ENCODE data around the gene SLC9A7. TPM values are rescaled to one million over a fixed set of nuclear protein-coding genes. Genes with fewer than 3 reads are reported as not detected.

Gene SLC9A7
- total RNA-seq, 1 donor from 2014 or later, result 10.7 TPM

- no peak for TF ChIP-seq CTCF (conservative IDR thresholded peaks at IDR 0.05; ENCODE audit: low read depth, low read length)
- no peak for DNase-seq (ENCODE audit: low read depth)
- no peak overlapping the region for H3K4me3 ChIP-seq (ENCODE audit: low read depth, low read length)
Observed at GRCh38 chrX:46676399-46677356, 82.2 kb downstream of the SLC9A7 start.

DNA sequence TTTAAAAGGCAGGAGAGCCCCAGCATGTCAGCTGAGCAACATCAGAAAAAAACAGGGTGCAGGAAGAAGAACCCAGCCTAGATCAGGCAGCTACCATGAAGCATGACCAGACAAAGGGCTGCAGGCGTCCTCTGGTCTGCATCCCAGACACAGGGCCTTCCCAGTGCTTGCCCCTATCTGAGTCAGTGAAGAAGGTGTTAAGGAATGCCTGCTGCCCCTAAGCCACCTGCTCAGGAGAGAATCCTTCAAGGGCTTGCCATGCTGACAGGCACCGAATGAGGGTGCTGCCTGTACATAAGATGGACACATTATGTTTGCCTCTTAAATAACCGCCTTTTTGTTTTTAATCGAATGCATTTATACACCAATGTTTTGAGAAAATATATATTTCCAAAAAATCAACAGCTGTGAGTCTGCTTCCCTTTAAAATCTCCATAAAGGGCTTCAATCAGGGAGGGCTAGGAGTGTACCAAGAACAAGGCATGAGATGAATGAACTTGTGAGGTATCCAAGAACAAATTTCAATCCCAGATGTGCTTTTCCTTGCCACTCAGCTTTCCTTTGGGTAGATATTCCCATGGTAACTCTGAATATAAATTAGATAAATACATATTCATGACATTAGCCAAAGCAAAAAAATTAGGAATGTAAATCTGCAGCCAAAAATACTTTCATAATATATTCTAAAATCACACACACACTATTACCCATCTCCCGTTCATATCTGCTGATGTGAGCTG lies 85.1 kb downstream of the SLC9A7 start:
- DNase-seq (ENCODE audit: low read depth), result no peak
- no peak overlapping the region for H3K4me3 ChIP-seq (ENCODE audit: low read depth, low read length)
- TF ChIP-seq CTCF (conservative IDR thresholded peaks at IDR 0.05; ENCODE audit: low read depth, low read length), result no peak

DNA sequence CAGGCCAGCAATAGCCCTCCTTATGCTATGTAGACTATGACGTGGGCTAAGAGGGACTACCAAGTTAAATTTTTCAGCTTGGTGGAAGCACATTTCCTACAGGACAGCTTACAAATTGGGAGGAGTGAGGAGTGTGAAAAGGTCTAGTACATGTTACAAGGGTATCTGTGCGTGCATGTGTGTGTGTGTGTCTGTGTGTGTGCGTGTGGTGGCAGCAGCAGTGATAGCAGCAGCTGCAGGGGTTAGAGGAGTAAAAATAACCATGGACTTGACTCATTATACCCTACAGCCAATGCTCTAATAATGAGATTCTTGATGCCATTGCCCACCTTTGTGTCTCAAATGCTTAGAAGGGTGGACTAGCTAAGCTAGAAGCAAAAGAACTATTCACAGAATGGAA lies 88.6 kb downstream of the SLC9A7 start:
- DNase-seq (ENCODE audit: low read depth), result no peak
- no peak for TF ChIP-seq CTCF (conservative IDR thresholded peaks at IDR 0.05; ENCODE audit: low read depth, low read length)
- no peak overlapping the region for H3K4me3 ChIP-seq (ENCODE audit: low read depth, low read length)

- H3K4me3 ChIP-seq (ENCODE audit: low read depth, low read length), result no peak overlapping the region
- TF ChIP-seq CTCF (conservative IDR thresholded peaks at IDR 0.05; ENCODE audit: low read depth, low read length), result no peak
- no peak for DNase-seq (ENCODE audit: low read depth)
Observed at GRCh38 chrX:46666831-46667230, 92.1 kb downstream of the SLC9A7 start.

DNA sequence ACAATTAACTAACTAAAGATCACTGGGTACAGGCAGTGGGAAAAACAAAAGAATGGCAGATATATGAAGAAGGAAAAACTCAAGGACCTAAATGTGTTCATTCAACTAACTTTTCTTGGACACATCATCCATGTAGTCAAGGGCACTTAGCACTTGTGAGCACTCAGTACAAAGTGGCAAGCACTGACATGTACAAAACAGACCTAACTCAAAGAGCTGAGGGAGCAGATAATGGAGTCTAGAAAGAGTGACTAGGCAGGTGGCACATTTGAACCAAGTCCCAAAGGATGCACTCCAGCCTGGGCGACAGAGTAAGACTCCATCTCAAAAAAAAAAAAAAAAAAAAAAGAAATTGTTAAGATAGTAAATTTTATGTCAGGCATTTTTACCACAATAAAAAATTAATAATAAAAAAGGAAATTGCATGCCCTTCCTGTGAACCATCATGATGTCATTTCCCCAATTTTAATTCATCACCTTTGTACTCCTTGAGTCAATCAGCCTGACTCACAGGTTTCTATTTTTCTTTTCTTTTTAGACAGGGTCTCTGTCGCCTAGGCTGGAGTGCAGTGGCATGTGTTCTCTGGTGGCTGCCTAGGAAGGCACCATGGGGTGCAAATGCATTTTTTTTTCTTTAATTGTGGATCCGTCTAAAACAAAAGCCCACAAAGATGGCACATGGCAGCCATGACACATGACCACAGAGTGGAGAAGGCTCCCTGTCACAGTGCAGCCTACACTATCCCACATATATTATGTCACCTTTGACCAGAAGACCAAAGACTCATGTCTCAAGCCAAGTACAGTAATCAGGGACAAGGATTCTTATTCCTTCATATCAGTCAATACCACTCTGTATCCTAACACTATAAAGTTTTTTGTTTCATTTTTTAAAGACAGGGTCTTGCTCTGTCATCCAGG lies 93.4 kb downstream of the SLC9A7 start:
- DNase-seq (ENCODE audit: low read depth), result no peak
- H3K4me3 ChIP-seq (ENCODE audit: low read depth, low read length), result no peak overlapping the region

More for the DNA sequence above, 93.4 kb downstream of the SLC9A7 start:
- TF ChIP-seq CTCF (conservative IDR thresholded peaks at IDR 0.05; ENCODE audit: low read depth, low read length), result no peak

Data from epithelial cell of proximal tubule (primary cell).